DMS 273 treated with DMSO at 0.1 percent for 48 hours (cell line): ENCODE data around the gene NANOG.
A peak's percentile ranks its signal among the peaks of the same experiment; 100 is the strongest.
"Not testable (repeated sequence)": the region's sequence is repeated elsewhere in the genome, so short reads cannot be mapped to it uniquely, and the experiment has no call there.

Experiments used
- DNase-seq: peaks from one replicate; lab custom pipeline; 2025; lab: John Stamatoyannopoulos, UW

The NANOG gene

GRCh38 chr12:7806319-7806718, 17.1 kb downstream of the NANOG start:
- not testable (repeated sequence) for DNase-seq

- peak; percentile 2 for DNase-seq
These were observed 17.8 kb downstream of the NANOG start for GRCh38 chr12:7806863-7807487.

GRCh38 chr12:7825754-7826153, 36.6 kb downstream of the NANOG start:
- DNase-seq: not testable (repeated sequence)

GRCh38 chr12:7829737-7830136, 40.5 kb downstream of the NANOG start:
- DNase-seq: not testable (repeated sequence)

GRCh38 chr12:7832059-7832696, 43.0 kb downstream of the NANOG start:
- DNase-seq: peak; percentile 24

- not testable (repeated sequence) for DNase-seq
These were observed 44.0 kb downstream of the NANOG start for GRCh38 chr12:7833201-7833600.

GRCh38 chr12:7833831-7834230, 44.6 kb downstream of the NANOG start:
- no peak for DNase-seq

GRCh38 chr12:7834701-7835100, 45.5 kb downstream of the NANOG start:
- no peak for DNase-seq

GRCh38 chr12:7835116-7835515, 45.9 kb downstream of the NANOG start:
- DNase-seq: no peak

GRCh38 chr12:7835766-7836165, 46.6 kb downstream of the NANOG start:
- no peak for DNase-seq

GRCh38 chr12:7837366-7837765, 48.2 kb downstream of the NANOG start:
- DNase-seq: no peak

- not testable (repeated sequence) for DNase-seq
These were observed 50.0 kb downstream of the NANOG start for GRCh38 chr12:7839226-7839625.

- not testable (repeated sequence) for DNase-seq
These were observed 50.6 kb downstream of the NANOG start for GRCh38 chr12:7839848-7840247.

GRCh38 chr12:7842444-7842843, 53.2 kb downstream of the NANOG start:
- DNase-seq: not testable (repeated sequence)

GRCh38 chr12:7843149-7843548, 53.9 kb downstream of the NANOG start:
- DNase-seq: not testable (repeated sequence)

- not testable (repeated sequence) for DNase-seq
These were observed 54.4 kb downstream of the NANOG start for GRCh38 chr12:7843583-7843982.

- DNase-seq: no peak
These were observed 54.9 kb downstream of the NANOG start for GRCh38 chr12:7844116-7844515.

- not testable (repeated sequence) for DNase-seq
These were observed 58.3 kb downstream of the NANOG start for GRCh38 chr12:7847226-7848097.

GRCh38 chr12:7848098-7848422, 58.9 kb downstream of the NANOG start:
- DNase-seq: not testable (repeated sequence)
